Activated CD4-positive, alpha-beta T cell treated with anti-CD3 and anti-CD28 coated beads, Interleukin-2, amount 50 U/mL, for 16 hours (primary cell): ENCODE data around the gene RIPPLY1.
A peak's percentile ranks its signal among the peaks of the same experiment; 100 is the strongest.

ENCODE experiments used
- DNase-seq: peaks from one replicate; pipeline ENCODE4 v3.0.0-alpha.2; 2020

Gene RIPPLY1, protein sequence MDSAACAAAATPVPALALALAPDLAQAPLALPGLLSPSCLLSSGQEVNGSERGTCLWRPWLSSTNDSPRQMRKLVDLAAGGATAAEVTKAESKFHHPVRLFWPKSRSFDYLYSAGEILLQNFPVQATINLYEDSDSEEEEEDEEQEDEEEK

DNA sequence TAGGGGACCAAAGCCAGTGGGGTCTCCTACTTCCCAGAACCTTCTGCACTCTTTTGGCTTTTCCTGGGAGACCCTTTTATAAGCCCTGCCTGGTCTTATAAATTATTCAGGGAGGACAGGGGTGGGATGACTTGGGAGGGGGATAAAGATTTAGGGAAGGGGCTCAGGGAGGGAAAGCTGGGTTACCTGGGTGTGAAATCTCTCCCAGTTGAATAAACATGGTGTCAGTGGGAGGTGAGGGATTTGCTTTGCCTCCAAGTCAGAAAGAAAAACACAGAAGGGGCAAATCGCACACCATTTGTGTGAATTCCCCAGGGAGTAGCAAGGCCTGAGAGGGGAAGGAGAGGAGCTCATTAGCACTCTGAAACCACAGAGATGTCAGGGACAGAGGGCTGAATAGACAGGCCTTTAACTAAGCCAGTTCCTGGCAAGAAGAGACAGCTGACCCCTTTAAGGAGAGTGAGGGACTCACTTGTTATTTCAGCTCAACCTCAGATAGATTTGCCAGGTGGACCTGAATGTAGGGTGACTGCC is at the start of gene RIPPLY1:
Gene RIPPLY1, minus strand, starts transcription at position 51 of the 534 bp plus-strand sequence. CDS start 54 bp downstream, outside the sequence.
- DNase-seq: no peak

DNA sequence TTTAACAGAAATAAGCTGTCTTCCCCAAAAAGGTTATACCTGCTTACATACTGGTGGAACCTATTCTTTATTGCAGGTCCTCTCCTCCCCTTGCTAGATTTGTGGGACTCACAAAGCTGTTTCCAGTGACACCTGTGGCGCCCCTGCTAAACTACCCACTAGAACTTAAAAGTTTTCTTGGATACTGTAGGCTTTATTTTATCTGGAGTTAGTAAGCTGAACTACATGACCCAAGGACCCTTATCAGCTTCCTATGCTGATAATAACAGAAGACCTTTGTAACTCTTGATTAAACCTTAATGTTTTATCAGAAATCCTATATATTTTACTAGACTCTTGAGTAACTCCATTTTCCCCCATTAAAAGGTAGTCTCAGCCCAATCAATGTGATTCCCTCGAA is 49.4 kb upstream of the RIPPLY1 start:
- DNase-seq: no peak

DNA sequence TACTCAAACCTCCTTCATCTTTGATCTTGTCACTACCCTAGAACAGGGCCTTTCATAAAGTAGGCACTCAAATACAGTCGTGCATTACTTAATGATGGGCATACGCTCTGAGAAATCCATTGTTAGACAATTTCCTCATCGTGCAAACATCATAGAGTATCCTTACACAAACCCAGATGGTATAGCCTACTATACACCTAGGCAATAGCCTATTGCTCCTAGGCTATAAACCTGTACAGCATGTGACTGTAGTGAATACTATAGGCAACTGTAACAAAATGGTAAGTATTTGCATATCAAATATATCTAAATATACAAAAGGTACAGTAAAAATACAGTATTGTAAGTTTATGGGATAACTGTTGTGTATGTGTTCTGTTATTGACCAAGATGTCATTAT is 48.9 kb upstream of the RIPPLY1 start:
- no peak for DNase-seq

DNA sequence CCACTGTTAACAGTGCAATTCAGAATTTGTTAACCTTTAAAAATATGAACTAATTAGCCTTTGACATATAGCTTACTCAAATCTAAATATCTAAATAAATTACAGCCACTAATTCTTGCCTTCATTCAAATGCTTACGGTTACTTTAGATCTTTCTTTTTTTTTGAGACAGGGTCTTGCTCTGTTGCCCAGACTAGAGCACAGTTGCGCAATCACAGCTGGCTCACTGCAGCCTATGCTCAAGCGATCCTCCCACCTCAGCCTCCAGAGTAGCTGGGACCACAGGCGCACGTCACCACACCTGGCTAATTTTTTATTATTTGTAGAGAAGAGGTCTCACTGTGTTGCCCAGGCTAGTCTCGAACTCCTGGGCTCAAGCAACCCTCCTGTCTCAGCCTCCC is 48.1 kb upstream of the RIPPLY1 start:
- DNase-seq: no peak

DNA sequence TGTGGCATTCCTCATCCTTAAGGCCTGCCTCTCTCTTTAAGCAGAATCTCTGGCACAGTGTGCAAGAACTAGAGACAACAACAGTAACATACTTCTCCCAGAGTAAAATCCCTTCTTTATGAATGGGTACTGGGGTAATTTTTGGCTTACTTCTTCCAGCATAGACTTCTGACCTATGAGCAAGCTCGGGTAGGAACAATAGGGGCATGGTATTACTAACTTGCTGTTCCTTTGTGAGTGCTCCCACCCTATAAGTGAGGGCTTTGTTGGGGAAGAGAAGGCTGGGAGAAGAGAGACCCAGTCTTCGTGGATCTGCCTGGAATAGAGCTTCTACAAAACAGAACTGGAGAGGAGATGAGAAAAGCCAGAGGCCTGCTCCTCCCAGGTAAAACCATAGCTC is 47.2 kb upstream of the RIPPLY1 start:
- no peak for DNase-seq

DNA sequence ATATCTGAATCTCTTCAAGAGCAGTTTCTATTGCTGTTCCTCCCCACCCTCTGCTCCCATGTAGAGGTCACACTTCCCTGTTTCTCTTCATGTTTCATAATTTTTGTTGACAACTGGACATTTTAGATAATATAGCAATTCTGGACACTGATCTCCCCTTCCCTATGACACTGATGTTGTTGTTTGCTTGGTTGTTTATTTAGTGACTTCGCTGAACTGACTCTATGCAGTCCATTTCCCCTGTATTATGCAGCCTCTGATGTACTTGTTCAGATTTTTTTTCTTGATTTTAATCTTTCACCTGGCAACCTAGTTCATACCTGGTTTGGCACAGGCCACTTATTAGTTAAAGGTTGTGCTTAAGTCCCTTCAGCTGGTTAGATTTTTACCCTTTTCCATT is 46.2 kb upstream of the RIPPLY1 start:
- no peak for DNase-seq

DNA sequence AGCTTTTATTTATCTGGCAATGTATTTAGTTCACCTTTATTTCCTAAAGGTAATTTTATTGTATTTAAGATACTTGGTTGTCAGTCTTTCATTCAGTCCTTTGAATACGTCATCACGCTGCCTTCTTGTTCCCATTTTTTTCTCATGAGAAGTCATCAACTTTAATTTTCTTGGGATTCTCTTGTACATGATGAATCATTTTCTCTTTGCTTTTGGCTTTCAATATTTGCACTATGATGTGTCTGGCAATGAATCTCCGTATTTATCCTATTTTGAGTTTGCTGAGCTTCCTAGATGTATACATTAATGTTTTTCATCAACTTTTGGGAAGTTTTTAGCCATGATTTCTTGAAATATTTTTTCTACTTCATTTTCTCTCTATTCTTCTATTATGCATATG is 45.5 kb upstream of the RIPPLY1 start:
- no peak for DNase-seq

DNA sequence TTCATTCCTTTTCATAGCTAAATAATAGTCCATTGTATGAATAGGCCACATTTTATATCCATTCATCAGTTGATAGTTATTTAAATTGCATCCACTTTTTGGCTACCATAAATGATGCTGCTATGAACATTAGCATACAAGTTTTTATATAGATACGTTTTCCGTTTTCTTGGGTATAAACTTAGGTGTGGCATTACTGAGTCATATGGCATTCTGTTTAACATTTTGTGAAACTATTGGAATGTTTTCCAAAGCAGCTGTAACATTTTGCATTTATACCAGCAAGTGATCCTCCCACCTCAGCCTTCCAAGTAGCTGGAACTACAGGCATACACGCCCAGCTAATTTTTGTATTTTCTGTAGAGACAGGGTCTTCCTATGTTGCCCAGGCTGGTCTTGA is 43.3 kb upstream of the RIPPLY1 start:
- no peak for DNase-seq

DNA sequence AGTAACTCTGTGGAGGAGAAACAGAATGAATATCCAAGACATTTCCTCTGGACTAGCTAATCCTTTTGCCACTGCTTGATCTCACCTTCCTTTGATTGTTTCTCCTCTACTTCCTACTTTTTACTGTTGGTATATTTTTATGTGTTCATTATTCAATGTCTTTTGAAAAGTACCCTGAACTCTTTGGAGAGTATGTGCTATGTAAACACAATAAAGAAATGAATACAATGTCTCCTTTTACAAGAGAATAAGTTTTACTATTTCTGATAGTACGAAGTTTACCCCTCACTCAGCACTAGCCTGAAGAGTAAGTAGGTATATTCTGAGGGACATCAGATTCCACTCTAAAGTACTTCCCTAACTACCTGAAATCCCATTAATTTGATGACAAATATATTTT is 36.9 kb upstream of the RIPPLY1 start:
- DNase-seq: no peak

DNA sequence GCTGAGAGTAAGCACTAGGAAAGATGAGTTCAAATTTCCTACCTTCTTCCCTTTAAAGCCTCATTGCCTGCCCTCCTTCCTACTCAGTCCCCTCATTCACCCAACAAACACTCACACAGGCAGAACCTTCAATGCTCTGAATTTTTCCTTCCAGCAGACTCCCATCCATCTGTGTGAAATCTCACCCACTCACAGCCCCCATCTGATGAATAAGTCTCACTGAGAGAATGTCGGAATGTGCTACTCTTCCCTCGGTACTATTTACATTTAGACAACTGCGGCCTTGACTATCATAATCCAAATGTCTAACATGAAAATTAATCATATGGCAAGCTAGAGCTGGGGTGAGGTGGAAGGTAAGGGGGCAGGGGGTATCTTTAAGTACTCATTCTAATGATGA is 36.4 kb upstream of the RIPPLY1 start:
- DNase-seq: no peak

DNA sequence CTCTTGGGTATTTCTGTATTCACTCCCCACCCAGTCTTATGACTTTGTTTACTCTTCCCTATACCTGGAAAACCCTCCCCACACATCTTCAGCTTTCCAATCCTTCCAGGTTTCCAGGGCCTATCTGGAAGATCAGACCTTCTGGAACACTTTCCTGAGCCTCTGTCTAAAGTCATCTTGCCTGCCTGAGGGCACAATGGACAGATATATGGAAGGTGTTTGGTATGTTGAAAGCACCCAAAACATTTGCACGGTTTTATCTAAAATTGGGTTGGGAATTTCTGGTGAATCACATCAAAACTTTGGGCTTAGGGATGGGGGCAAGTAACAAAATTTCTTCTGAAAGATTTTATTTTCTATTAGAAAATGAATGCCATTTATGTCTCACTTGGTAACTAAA is 33.1 kb upstream of the RIPPLY1 start:
- DNase-seq: no peak

DNA sequence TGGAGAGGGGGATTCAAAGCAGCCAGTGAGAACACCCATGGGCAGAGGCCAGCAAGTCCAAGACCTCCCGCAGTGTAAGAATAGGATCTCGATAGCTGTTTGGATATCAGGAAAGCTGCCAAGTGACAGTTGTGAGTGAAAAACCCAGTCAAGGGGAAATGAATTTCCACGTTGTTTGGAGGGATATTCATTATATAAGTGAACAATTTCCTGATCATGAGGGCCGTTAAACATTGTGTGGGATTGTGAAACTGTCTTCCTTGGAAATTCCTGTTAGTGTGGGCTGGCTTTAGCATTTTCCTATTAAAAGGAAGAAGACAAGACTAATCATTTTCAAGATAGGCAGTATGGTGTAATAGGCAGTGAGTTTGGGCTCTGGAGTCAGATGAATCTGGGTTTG is 32.0 kb upstream of the RIPPLY1 start:
- no peak for DNase-seq

DNA sequence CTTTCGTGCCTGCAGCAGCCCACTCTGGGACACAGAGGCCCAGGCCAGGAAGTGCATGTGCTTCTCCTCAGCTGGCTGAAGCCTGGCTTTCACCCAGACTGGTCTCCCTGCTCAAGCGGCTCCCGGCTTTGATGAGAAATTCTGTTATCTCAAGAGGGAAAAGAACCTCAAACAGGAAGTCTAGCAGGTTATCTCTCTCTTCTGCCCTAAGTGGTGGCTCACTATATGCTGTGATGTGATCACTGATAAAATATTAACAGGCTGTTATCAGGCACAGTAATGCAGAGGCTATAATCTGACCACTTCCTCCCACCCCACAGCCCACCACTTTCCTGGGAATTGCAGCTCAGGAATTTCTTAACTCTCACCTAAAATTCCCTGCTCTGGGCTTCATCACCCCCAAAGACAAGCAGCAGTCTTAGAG is 30.4 kb upstream of the RIPPLY1 start:
- no peak for DNase-seq

DNA sequence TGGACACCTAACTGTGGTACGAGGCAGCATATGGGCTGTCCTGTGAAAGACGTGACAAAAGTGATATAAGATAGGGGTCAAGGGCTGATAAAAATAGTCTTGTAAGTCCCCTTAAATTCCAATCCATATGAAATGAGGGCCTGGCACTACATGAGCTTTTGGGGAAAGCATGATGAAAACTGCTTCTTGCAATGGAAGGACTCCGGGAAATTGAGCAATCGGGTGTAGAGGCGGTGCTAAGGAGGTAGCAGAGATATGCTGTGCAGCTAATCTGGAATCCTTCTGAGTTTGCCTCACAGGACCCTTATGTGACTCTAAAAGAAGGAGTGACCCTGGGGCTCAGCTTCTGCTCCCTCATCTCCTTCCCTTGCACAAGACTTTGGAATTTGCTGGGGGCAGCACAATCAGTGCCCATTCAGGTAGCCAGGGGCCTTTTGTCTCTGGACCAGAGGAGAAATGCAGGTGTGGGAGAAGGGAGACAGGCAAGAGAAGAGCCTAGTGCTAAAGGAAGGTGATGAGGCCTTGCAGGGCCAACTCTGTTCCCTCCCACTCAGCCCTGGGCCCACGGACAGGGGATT is 29.9 kb upstream of the RIPPLY1 start:
- DNase-seq: no peak

DNA sequence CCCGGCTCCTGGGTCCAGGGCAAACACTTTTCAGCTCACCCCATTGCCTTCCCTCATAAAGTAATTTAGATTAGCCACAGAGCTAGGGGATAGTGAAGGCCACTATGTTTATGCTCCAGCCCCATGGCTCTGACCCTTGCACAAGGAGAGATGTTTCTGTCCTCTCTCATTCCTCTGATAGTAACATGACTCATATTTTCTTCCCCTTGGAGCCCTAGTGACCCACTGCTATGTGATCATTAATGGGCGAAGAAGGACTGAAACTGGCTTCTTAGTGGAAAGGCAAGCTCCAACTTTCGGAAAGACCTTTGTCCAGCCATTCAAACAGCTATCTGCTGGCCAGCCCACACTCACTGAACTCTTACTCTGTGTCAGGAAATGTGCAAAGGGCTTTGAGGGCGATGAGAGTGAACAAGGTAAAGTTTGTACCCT is 29.4 kb upstream of the RIPPLY1 start:
- DNase-seq: no peak

DNA sequence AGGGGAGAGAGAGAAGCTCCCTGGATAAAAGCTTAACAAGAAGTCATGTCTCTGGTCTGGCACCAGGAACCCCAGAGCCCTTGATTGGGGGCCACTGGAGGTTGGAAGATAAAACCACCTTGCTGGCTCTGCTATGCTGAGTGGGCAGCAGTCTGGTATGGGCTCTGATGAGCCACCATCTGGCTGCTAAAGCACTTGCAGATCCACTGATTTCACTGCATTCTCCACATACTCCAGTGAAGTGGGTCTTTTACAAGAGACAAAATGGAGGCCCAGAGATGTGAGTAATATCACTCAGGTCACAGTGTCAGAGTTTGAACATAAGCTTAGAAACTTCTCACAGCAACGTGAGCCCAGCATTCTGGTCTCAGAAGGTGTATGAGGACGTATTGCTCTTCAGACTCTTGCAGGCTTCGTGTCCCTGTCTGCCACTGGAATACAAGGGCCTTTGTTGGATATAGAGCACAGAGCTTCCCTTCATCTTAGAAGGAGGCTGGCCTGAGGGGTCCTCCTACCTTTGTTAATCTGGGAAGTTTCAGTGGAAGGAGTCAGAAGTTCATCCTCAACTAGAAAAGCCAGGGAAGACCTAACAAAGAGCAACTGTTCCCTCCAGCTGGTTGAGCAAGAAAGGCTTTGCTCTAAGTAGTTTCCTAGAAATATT is 28.8 kb upstream of the RIPPLY1 start:
- DNase-seq: no peak

DNA sequence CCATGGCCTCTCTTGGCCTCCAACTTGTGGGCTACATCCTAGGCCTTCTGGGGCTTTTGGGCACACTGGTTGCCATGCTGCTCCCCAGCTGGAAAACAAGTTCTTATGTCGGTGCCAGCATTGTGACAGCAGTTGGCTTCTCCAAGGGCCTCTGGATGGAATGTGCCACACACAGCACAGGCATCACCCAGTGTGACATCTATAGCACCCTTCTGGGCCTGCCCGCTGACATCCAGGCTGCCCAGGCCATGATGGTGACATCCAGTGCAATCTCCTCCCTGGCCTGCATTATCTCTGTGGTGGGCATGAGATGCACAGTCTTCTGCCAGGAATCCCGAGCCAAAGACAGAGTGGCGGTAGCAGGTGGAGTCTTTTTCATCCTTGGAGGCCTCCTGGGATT is 25.1 kb upstream of the RIPPLY1 start:
- no peak for DNase-seq

DNA sequence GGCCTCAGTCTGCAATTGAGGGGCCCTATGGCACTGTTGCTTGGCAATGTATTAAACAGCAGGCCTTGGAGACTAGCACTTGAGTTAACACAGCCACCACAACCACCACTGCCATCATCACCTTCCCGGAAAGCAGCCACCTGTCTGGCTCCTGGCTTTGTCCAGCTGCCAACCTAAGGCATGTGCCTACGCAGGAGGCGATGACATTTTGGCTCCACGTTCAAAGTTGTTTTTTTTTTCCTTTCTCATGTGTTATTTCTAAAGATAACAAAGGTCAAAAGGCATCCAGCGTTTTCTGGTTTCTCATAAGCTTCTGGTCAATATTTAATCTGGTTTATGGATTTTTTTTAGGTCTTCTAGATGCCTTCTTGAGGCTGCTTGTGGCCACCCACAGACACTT is 24.6 kb upstream of the RIPPLY1 start:
- no peak for DNase-seq

DNA sequence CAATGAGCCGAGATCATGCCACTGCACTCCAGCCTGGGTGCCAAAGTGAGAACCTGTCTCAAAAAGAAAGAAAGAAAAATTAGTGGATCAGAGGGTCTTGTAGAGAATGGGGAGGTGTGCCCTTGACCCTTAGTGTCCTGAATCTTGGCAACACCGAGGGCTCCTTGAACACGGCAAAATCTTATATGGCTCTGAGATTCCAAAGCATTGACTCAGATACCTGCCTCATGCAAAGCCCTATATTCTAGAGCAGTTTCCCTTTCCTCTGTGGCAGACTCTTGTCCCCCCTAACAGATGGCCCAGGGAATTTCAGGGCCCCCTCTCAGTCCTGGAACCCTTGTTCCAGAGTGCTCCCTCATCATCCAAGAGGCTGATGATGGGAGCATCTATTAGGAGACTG is 23.9 kb upstream of the RIPPLY1 start:
- no peak for DNase-seq

DNA sequence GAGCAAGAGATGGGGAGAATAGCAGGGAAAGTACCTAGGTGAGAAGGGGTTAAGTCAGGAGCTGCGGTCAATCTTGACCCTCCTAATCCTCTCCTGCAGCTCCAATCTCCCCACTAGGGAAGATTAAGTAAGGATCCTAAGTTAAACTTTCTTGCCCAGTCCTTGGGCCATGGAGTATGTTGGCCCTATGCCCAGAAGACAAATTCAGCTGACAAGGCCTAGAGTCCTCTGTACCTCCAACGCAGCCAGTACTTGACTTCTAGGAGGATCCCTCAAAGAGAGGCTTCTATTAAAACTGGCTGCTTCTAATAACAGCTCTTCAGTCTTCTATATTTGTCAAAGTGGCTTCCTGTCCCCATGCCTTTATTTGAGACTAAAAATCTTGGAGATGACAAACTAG is 18.5 kb upstream of the RIPPLY1 start:
- DNase-seq: no peak

DNA sequence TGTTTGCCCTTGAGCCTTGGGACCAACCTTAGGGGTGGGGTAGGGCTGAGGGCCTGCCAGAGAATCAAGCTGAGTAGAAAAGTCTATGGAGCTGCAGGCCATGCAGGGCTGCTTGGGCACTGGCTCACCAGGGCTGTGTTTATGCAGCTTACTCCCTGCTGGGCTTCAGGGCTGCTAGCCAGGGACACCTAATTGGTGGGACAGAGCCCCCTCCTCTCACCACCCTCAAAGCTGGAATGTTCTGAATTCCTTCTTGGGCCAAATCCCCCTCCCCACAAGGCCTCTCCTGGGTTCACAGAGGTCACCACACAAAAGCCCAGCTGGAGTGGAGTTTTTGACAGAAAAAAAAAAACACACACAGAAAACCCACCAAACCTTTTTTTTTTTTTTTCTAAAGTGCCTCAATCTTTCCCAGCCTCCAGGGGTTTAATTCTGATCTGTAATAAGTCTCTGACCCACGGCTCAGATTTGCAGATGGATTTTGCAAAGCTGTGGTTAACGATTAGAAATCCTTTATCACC is 16.9 kb upstream of the RIPPLY1 start, which contains the start of gene CLDN2:
Gene CLDN2, plus strand, starts transcription at position 471 of the 521 bp plus-strand sequence. CDS start 7,827 bp downstream, outside the sequence.
- DNase-seq: no peak

DNA sequence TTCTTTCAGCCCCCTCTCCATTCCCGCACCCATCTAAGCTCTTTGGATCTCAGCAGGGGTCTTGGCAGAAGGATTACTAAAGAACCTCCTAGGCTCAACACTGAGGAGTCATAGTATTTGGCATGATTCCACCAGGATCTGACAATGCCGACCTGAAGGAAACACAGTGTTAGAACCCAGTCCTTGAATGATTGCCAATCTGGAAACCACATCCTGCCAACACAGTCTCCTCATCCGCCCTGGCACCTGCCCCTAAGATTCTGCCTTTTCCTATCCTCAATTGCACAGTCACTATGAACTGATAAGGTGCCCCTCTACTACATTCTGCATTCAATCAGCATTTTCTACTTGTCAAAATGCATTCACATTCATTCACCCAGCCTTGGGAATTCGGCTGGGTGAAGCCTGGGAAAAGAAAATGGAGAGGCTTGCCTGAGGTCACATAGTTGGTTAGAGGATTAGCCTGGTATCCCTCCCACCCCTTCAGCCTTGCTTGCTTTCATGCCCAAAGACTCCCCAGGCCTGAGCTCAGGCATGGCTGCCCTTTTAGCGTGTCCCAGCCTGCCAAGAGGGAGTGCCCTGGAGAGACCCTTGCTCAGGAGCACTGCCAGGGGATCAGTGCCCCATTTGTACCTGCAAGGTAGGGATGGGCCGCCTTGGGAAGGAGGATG is 14.8 kb upstream of the RIPPLY1 start:
- peak; percentile 10 for DNase-seq

DNA sequence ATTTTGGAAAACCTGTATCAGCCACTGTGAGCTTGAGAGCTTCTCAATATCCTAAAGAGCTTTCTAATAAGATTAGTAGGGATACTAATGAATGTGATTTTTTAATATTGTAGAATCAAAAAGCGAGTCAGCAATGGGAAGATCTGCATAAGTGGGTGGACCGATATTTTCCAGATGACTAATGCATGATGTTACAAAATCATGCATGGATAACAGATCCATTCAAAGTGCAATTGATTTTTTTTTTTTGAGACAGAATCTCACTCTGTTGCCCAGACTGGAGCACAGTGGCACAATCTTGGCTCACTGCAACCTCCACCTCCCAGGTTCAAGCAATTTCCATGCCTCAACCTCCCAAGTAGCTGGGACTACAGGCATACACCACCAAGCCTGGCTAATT is 9.7 kb upstream of the RIPPLY1 start:
- no peak for DNase-seq

DNA sequence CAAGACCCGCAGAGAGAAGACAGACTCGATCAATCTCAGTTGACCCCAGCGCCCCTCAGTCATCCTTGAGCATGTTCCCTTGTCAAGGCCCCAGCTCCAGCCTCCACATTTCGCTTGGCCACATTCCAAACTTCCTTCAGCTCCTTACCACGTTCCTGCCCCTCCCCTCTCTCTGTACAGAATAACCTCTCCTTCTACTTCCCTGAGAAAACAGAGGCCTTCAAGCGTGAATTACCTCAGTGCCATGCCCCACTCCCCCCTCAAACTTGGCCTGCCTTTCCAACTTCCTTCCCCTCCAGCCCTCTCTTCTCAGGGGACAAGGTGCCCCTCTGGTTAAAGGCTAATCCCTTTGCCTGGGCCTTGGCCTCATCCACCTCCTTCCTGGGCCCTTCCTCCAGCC is 3.2 kb upstream of the RIPPLY1 start:
- no peak for DNase-seq
